Measurements from ENCODE around the gene ANKDD1B.

DNA sequence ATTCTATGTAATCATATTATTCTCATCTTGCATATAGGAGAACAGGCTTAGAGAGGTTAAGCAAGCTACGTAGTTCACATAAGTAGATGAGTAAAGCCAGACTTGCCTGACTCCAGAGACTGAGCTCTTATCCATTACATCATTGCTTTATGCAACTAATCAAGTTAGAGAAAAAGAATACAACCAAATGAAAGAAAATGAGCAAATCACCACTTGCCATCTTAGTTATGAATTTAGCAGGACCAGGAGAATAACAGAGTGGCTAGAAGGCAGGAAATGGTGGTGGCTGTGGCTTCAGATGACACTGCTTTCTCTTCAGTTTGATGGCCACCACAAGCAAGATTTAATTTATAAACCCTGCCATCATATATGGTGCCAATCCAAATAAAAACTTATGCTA, 79.4 kb downstream of the ANKDD1B start:
- TF ChIP-seq CBX5 (IDR thresholded peaks at IDR 0.05; ENCODE audit: low read depth, low read length) (no peak), CTCF (IDR thresholded peaks at IDR 0.05; ENCODE audit: control extremely low read depth in 1 of 3, insufficient read depth in 1 of 3, low read depth in 1 of 3, low read length in 3 of 3) (no peak), EP300 (IDR thresholded peaks at IDR 0.05; ENCODE audit: borderline replicate concordance in 1 of 2, low read depth in 2 of 2, low read length in 2 of 2) (no peak), HDAC2 (IDR thresholded peaks at IDR 0.05; ENCODE audit: borderline replicate concordance in 1 of 2, low read depth in 2 of 2, low read length in 2 of 2) (no peak)

All from H1 (cell line).